Trophoblast cell (in vitro differentiated cells and primary cell): ENCODE measurements around the gene ALAS1.

Experiments used
- DNase-seq, 2 donors: peaks; one replicate each; pipeline ENCODE4 v3.0.0-alpha.2; 2016
- H2AFZ ChIP-seq: 2 replicates; pipeline ENCODE4 v1.6.1; 2013; ENCODE audit warnings: low read length, moderate library complexity, mild to moderate bottlenecking; ENCODE audit not compliant: insufficient read depth, poor library complexity
- H2AK5ac ChIP-seq: 2 replicates; pipeline ENCODE4 v1.6.1; 2013; ENCODE audit warnings: mild to moderate bottlenecking, low read length
- H2BK120ac ChIP-seq: 2 replicates; pipeline ENCODE4 v1.6.1; 2013; ENCODE audit warnings: low read length, mild to moderate bottlenecking, moderate library complexity; ENCODE audit not compliant: insufficient read depth, poor library complexity
- H2BK12ac ChIP-seq: 2 replicates; pipeline ENCODE4 v1.6.1; 2013; ENCODE audit warnings: mild to moderate bottlenecking, low read length, moderate library complexity
- H2BK5ac ChIP-seq: 2 replicates; pipeline ENCODE4 v1.6.1; 2013; ENCODE audit warnings: low read length, low read depth, moderate library complexity, mild to moderate bottlenecking; ENCODE audit not compliant: poor library complexity
- H3K14ac ChIP-seq: 2 replicates; pipeline ENCODE4 v1.6.1; 2013; ENCODE audit warnings: mild to moderate bottlenecking, low read length
- H3K18ac ChIP-seq: 2 replicates; pipeline ENCODE4 v1.6.1; 2013; ENCODE audit warnings: mild to moderate bottlenecking, low read length
- H3K23ac ChIP-seq: 2 replicates; pipeline ENCODE4 v1.6.1; 2013; ENCODE audit warnings: low read length
- H3K27ac ChIP-seq: 2 replicates; pipeline ENCODE4 v1.5.1; 2013; ENCODE audit warnings: low read depth, mild to moderate bottlenecking, inconsistent platforms, low read length, moderate library complexity
- H3K27me3 ChIP-seq: 2 replicates; pipeline ENCODE4 v1.6.1; 2013; ENCODE audit warnings: inconsistent platforms, mild to moderate bottlenecking, low read length, moderate library complexity; ENCODE audit not compliant: insufficient read depth
- H3K36me3 ChIP-seq, 2 experiments: 1 replicate in 1 of 2; 2 replicates in 1 of 2; pipeline ENCODE4 v1.6.1; 2013; ENCODE audit warnings: low read length in 2 of 2, mild to moderate bottlenecking in 2 of 2, moderate library complexity in 1 of 2; ENCODE audit not compliant: insufficient read depth in 2 of 2, control insufficient read depth in 1 of 2
- H3K4ac ChIP-seq: 2 replicates; pipeline ENCODE4 v1.6.1; 2013; ENCODE audit warnings: low read depth, mild to moderate bottlenecking, low read length, moderate library complexity
- H3K4me1 ChIP-seq, 2 experiments: 1 replicate in 1 of 2; 2 replicates in 1 of 2; pipeline ENCODE4 v1.6.1; 2013; ENCODE audit warnings: low read length in 2 of 2, mild to moderate bottlenecking in 2 of 2, moderate library complexity in 1 of 2; ENCODE audit not compliant: insufficient read depth in 2 of 2, control insufficient read depth in 1 of 2
- H3K4me2 ChIP-seq: 2 replicates; pipeline ENCODE4 v1.6.1; 2013; ENCODE audit warnings: inconsistent platforms, mild to moderate bottlenecking, low read length, moderate library complexity
- H3K4me3 ChIP-seq: 2 replicates; pipeline ENCODE4 v1.5.1; 2013; ENCODE audit warnings: mild to moderate bottlenecking, low read depth, low read length, inconsistent platforms
- H3K79me1 ChIP-seq: one replicate; pipeline ENCODE4 v1.6.1; 2013; ENCODE audit warnings: low read length
- H3K79me2 ChIP-seq: 2 replicates; pipeline ENCODE4 v1.6.1; 2013; ENCODE audit warnings: low read length, mild to moderate bottlenecking; ENCODE audit not compliant: control insufficient read depth, insufficient read depth, poor library complexity
- H3K9ac ChIP-seq: 2 replicates; pipeline ENCODE4 v1.6.1; 2013; ENCODE audit warnings: mild to moderate bottlenecking, low read length
- H3K9me3 ChIP-seq: 2 replicates; pipeline ENCODE4 v1.6.1; 2013; ENCODE audit warnings: low read depth, mild to moderate bottlenecking, control low read depth, inconsistent platforms, low read length; ENCODE audit not compliant: insufficient read depth
- H4K12ac ChIP-seq: 2 replicates; pipeline ENCODE4 v1.6.1; 2013; ENCODE audit warnings: low read depth, mild to moderate bottlenecking, low read length, moderate library complexity
- H4K8ac ChIP-seq: 2 replicates; pipeline ENCODE4 v1.6.1; 2013; ENCODE audit warnings: low read depth, mild to moderate bottlenecking, low read length, moderate library complexity
- H4K91ac ChIP-seq: one replicate; pipeline ENCODE4 v1.6.1; 2013; ENCODE audit warnings: low read depth, mild to moderate bottlenecking, low read length, moderate library complexity
- WGBS: extraction: QIAGEN DNeasy Blood & Tissue Kit; methylation state at CpG from one replicate; pipeline ENCODE4 v1.1.7; 2013; ENCODE audit warnings: missing lambda C conversion rate; ENCODE audit not compliant: insufficient read length, insufficient coverage; ENCODE audit errors: extremely low coverage; 5-methylcytosine and 5-hydroxymethylcytosine counted together

Gene ALAS1

DNA sequence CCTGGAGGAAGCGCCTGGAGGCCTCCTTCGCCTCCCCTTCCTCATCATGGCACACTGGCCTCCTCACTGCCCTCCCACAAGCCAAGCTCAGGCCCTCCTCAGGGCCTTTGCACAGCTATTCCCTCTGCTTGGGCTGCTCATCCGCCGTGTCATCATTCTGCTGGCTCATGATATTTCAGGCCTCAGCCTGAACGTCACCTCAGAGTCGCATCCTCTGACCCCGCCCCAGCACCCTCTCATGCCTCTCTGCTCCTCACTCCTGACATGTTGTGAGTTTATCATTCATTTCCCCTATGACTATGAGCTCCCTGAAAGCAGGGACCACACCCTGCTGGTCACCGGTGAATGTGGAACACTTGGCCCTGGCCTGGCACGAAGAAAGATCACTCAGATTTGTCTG lies 23.1 kb upstream of the ALAS1 start:
- Histone ChIP-seq H3K23ac (no peak overlapping the region), H4K8ac (no peak overlapping the region), H2BK5ac (no peak overlapping the region), H3K4me2 (no peak overlapping the region), H3K18ac (no peak overlapping the region), H3K4ac (no peak overlapping the region), H3K27me3 (no peaks in the 10 kb centered on the region), H4K12ac (no peak overlapping the region), H3K9ac (no peak overlapping the region), H3K79me1 (no peaks in the 10 kb centered on the region), H3K9me3 (no peaks in the 10 kb centered on the region), H3K79me2 (no peaks in the 10 kb centered on the region), H2BK12ac (no peak overlapping the region), H2AFZ (no peak overlapping the region), H3K4me3 (no peak overlapping the region), H3K27ac (no peak overlapping the region), H4K91ac (no peak overlapping the region), H3K36me3 (no peaks in the 10 kb centered on the region), H3K4me1 (peaks cover 6 to 12% of the 10 kb centered on the region in 2 experiments), H3K14ac (no peak overlapping the region), H2AK5ac (no peak overlapping the region), H2BK120ac (no peak overlapping the region)
- DNase-seq = no peak
- WGBS = no CpG with 5 or more reads among the region's 9 CpGs

DNA sequence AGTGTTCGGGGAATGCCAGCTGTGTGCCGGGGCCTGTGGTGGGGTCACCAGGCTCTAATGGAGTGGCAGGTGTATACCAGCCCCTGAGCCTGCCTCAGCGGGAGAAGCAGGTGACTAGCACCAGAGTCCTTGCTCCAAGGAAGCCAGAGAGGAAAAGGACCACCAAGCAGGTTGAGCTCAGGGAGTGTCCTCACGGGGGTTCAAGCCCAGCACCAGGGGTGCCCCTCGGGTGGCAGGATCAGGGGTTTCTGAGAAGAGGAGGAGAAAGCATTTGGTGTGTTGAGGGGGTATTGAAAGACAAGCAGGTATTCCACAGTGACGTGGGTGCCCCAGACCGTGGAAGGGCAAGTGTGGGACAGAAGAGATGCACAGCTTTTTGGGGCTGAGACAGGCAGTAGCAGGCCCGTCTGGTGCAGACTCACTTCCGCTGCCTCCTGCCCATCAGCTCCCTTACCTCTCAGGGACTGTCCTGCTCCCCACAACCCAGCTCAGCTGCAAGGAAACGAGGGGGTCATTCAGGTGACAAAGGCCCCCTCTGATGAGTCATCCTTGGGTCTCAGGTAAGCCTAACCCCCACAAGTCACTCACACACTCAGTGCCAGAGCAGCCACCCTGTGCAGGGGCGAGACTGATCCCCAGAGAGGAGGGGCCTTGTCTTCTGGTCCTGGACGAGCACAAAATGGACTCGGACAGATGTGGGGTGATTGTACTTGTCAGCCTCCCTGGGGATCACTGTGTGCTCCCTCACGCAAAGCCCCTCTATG lies 22.4 kb upstream of the ALAS1 start:
- no peak overlapping the region for H3K4me3 ChIP-seq
- H3K79me1 ChIP-seq = no peaks in the 10 kb centered on the region
- H2BK5ac ChIP-seq = no peak overlapping the region
- H4K12ac ChIP-seq = no peak overlapping the region
- H3K18ac ChIP-seq = no peak overlapping the region
- no peaks in the 10 kb centered on the region for H3K27me3 ChIP-seq
- no peaks in the 10 kb centered on the region for H3K79me2 ChIP-seq
- no peak overlapping the region for H2BK120ac ChIP-seq
- H3K36me3 ChIP-seq = no peaks in the 10 kb centered on the region
- no peak overlapping the region for H3K9ac ChIP-seq
- H3K27ac ChIP-seq = no peak overlapping the region
- no peak for DNase-seq
- H2BK12ac ChIP-seq = no peak overlapping the region
- no peak overlapping the region for H3K4me2 ChIP-seq
- no CpG with 5 or more reads among the region's 14 CpGs for WGBS
- H3K4me1 ChIP-seq = peaks cover 6 to 12% of the 10 kb centered on the region in 2 experiments
- H2AK5ac ChIP-seq = no peak overlapping the region
- no peak overlapping the region for H2AFZ ChIP-seq
- no peak overlapping the region for H3K14ac ChIP-seq
- no peak overlapping the region for H4K8ac ChIP-seq
- H3K9me3 ChIP-seq = no peaks in the 10 kb centered on the region
- no peak overlapping the region for H4K91ac ChIP-seq
- no peak overlapping the region for H3K23ac ChIP-seq
- H3K4ac ChIP-seq = no peak overlapping the region

DNA sequence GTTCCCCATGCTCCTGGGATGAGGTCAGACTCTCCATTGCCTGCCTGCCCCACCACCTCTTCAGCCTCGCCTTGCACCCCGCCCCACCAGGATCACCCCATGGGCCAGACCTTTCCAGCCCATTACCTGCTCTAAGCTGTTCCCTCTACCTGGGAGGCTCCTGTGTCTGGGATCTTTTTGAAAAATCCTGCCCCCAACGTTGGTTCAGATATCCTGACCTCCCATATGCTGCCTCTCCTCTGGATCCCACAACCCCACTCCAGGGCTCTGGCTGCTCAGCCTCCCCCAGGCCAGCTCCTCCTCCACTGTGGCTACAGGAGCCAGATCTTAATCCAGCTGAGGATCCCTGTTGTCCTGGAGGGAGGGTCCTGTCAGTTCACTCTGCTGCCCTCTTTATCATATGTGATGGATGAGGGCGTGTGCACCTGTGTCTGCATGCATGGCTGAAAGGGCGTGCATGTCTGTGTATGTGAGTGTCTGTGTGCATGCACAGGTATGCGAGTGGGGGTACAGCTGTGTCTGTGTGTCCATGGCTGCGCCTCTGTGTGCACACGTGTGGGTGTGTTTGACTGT lies 21.7 kb upstream of the ALAS1 start:
- H3K14ac ChIP-seq = no peak overlapping the region
- no peak overlapping the region for H2AFZ ChIP-seq
- H3K18ac ChIP-seq = no peak overlapping the region
- no peaks in the 10 kb centered on the region for H3K27me3 ChIP-seq
- peaks cover 6 to 12% of the 10 kb centered on the region in 2 experiments for H3K4me1 ChIP-seq
- no peak overlapping the region for H3K4ac ChIP-seq
- WGBS = no CpG with 5 or more reads among the region's 8 CpGs
- no peak overlapping the region for H2BK120ac ChIP-seq
- no peaks in the 10 kb centered on the region for H3K79me2 ChIP-seq
- no peak overlapping the region for H2BK5ac ChIP-seq
- H3K4me2 ChIP-seq = no peak overlapping the region
- H4K91ac ChIP-seq = no peak overlapping the region
- no peak overlapping the region for H3K23ac ChIP-seq
- no peak overlapping the region for H2AK5ac ChIP-seq
- H3K27ac ChIP-seq = no peak overlapping the region
- H3K79me1 ChIP-seq = no peaks in the 10 kb centered on the region
- no peak overlapping the region for H2BK12ac ChIP-seq
- H3K36me3 ChIP-seq = no peaks in the 10 kb centered on the region
- no peaks in the 10 kb centered on the region for H3K9me3 ChIP-seq
- no peak overlapping the region for H3K9ac ChIP-seq
- H4K8ac ChIP-seq = no peak overlapping the region
- no peak overlapping the region for H4K12ac ChIP-seq
- no peak for DNase-seq
- H3K4me3 ChIP-seq = peak overlapping the region; percentile 27

DNA sequence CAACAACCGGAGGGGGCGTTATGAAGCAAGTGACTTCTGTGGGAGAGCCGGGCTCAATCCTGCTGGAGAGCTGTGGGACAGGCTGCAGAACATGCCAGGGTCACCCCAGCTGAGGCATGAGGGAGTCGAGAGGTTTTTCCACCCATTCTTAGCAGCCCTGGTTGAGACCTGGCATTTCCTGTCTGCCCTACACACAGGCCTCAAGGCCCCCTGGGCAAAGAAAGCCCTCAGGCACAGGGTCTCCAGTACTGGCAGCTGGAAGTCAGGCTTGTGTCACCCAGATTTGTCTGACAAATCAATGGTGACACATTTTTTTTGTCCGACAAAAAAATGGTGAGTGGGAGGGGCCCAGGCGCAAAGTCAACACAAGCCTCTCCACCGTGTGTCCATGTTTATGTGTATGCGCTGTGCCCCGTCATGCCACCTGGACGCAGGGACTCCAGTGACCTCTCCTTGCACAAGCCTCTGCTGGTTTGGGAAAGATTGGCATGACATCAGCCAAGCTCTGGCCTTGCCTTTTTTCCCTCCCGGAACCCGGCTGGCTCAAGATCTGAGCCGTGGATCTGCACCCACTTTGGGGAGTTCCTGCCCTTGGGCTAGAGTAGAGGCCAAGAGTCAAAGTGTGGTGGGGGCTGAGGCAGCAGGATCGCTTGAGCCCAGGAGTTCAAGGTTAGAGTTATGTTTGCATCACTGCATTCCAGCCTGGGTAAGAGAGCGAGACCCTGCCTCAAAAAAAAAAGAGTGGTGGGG lies 20.8 kb upstream of the ALAS1 start:
- Histone ChIP-seq H3K9me3 (peaks cover under 1% of the 10 kb centered on the region), H2BK12ac (no peak overlapping the region)
- no CpG with 5 or more reads among the region's 15 CpGs for WGBS

More for the DNA sequence above, 20.8 kb upstream of the ALAS1 start:
- Histone ChIP-seq H4K8ac (no peak overlapping the region), H4K91ac (no peak overlapping the region), H3K4me1 (peaks cover 6 to 20% of the 10 kb centered on the region in 2 experiments), H2BK120ac (no peak overlapping the region), H3K79me1 (no peaks in the 10 kb centered on the region), H3K27me3 (no peaks in the 10 kb centered on the region), H3K27ac (no peak overlapping the region), H3K23ac (no peak overlapping the region), H3K9ac (no peak overlapping the region), H2AFZ (no peak overlapping the region), H4K12ac (no peak overlapping the region), H3K79me2 (no peaks in the 10 kb centered on the region), H3K18ac (no peak overlapping the region), H3K4ac (no peak overlapping the region), H2BK5ac (no peak overlapping the region), H2AK5ac (no peak overlapping the region), H3K4me2 (no peak overlapping the region), H3K4me3 (no peak overlapping the region), H3K14ac (no peak overlapping the region), H3K36me3 (no peaks in the 10 kb centered on the region)
- DNase-seq = no peak
